Gastrocnemius medialis (tissue), 4 donors: ENCODE results near the gene EHBP1L1.

ENCODE experiments used
- CTCF ChIP-seq, 5 experiments: fragments of 450-650 bp in 3 of 5; fragments of 200-600 bp in 2 of 5; sonication (generic) in 2 of 5; IDR thresholded peaks in 4 of 5; conservative IDR thresholded peaks in 1 of 5; 1 replicate in 4 of 5; 2 replicates in 1 of 5; pipeline ENCODE4 v1.5.1; 2016 to 2019; ENCODE audit warnings: antibody characterized with exemption in 5 of 5, mild to moderate bottlenecking in 3 of 5, moderate library complexity in 3 of 5
- POLR2A ChIP-seq, 2 donors: fragments of 450-650 bp; IDR thresholded peaks; one replicate each; pipeline ENCODE4 v1.6.1; 2017; ENCODE audit warnings: antibody characterized with exemption in 2 of 2, mild to moderate bottlenecking in 2 of 2, moderate library complexity in 2 of 2

DNA sequence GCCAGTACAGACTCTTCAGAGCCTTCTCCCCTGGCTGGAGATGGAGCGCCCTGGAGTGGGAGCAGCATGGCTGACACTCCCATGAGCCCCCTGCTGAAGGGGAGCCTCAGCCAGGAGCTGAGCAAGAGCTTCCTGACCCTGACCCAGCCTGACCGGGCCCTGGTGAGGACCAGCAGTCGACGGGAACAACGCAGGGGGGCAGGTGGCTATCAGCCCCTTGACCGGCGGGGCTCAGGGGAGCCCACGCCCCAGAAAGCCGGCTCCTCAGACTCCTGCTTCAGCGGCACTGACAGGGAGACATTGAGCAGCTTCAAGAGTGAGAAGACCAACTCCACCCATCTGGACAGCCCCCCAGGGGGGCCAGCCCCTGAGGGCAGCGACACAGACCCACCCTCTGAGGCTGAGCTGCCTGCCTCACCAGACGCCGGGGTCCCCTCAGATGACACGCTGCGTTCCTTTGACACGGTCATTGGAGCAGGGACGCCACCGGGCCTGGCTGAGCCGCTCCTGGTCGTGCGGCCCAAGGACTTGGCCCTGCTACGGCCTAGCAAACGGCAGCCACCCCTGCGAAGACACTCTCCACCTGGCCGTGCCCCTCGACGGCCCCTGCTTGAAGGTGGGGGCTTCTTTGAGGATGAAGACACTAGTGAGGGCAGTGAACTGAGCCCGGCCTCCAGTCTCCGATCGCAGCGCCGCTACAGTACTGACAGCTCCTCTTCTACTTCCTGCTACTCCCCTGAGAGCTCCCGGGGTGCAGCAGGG lies 42.3 kb downstream of the EHBP1L1 start:
- TF ChIP-seq CTCF (IDR thresholded peaks at IDR 0.05 in 4 of 5, conservative IDR thresholded peaks at IDR 0.05 in 1 of 5) (no peak), POLR2A (IDR thresholded peaks at IDR 0.05) (no peak)
